MM.1S (cell line): Measurements from ENCODE around the gene RANGAP1.

Source experiments
- DNase-seq: peaks from one replicate; pipeline ENCODE4 v3.0.0-alpha.2; 2015
- H2AFZ ChIP-seq: fragments of 300-600 bp; sonication (generic); 2 replicates; pipeline ENCODE4 v1.6.0; 2016; ENCODE audit warnings: antibody characterized with exemption, low read length
- H3F3A ChIP-seq: fragments of 300-600 bp; sonication (generic); 2 replicates; pipeline ENCODE4 v1.6.1; 2016; ENCODE audit warnings: mild to moderate bottlenecking, antibody characterized with exemption, low read length, moderate library complexity, mixed read lengths; ENCODE audit not compliant: insufficient read depth
- H3K27ac ChIP-seq: fragments of 300-600 bp; sonication (generic); 2 replicates; pipeline ENCODE4 v1.5.1; 2016; ENCODE audit warnings: mild to moderate bottlenecking, low read length
- H3K27me3 ChIP-seq: fragments of 300-600 bp; sonication (generic); replicated peaks from 2 replicates; pipeline ENCODE4 v1.6.0; 2016; ENCODE audit warnings: low read length; ENCODE audit not compliant: insufficient read depth
- H3K36me3 ChIP-seq: fragments of 300-600 bp; sonication (generic); replicated peaks from 2 replicates; pipeline ENCODE4 v1.6.1; 2016; ENCODE audit warnings: mild to moderate bottlenecking, low read length, mixed read lengths; ENCODE audit not compliant: insufficient read depth
- H3K4me1 ChIP-seq: fragments of 300-600 bp; sonication (generic); 2 replicates; pipeline ENCODE4 v1.6.1; 2016; ENCODE audit warnings: low read length, mixed read lengths
- H3K4me2 ChIP-seq: fragments of 300-600 bp; sonication (generic); 2 replicates; pipeline ENCODE4 v1.6.0; 2016; ENCODE audit warnings: low read depth, low read length
- H3K4me3 ChIP-seq: fragments of 300-600 bp; sonication (generic); 2 replicates; pipeline ENCODE4 v1.5.1; 2016; ENCODE audit warnings: low read length, mixed read lengths
- H3K79me2 ChIP-seq: fragments of 300-600 bp; sonication (generic); 2 replicates; pipeline ENCODE4 v1.6.1; 2016; ENCODE audit warnings: mixed run types, low read length, mixed read lengths
- H3K9ac ChIP-seq: fragments of 300-600 bp; sonication (generic); 2 replicates; pipeline ENCODE4 v1.6.1; 2016; ENCODE audit warnings: low read length, mixed read lengths
- H3K9me2 ChIP-seq: fragments of 300-600 bp; sonication (generic); replicated peaks from 2 replicates; pipeline ENCODE4 v1.6.1; 2016; ENCODE audit warnings: mild to moderate bottlenecking, low read length, mixed read lengths; ENCODE audit not compliant: insufficient read depth
- H3K9me3 ChIP-seq: fragments of 300-600 bp; sonication (generic); replicated peaks from 2 replicates; pipeline ENCODE4 v1.6.1; 2016; ENCODE audit warnings: mild to moderate bottlenecking, low read length, mixed read lengths; ENCODE audit not compliant: insufficient read depth
- H4K20me1 ChIP-seq: fragments of 300-600 bp; sonication (generic); 2 replicates; pipeline ENCODE4 v1.6.1; 2016; ENCODE audit warnings: mild to moderate bottlenecking, low read length, moderate library complexity, mixed read lengths; ENCODE audit not compliant: insufficient read depth
- EZH2 ChIP-seq: fragments of 300-600 bp; sonication (generic); optimal IDR thresholded peaks from 2 replicates; pipeline ENCODE3; 2017; ENCODE audit warnings: low read depth, mild to moderate bottlenecking, antibody characterized with exemption, low read length, mixed read lengths
- EZH2phosphoT487 ChIP-seq: fragments of 300-600 bp; sonication (generic); IDR thresholded peaks from 2 replicates; pipeline ENCODE4 v1.6.1; 2018; ENCODE audit warnings: antibody characterized with exemption, low read length
- TF ChIP-seq, protein P1 (sequence below): fragments of 300-600 bp; sonication (generic); IDR thresholded peaks from 2 replicates; pipeline ENCODE4 v1.5.1; 2016; ENCODE audit warnings: antibody characterized with exemption, low read length, mixed read lengths

RANGAP1 gene

GRCh38 chr22:41242396-41243117 is 43.4 kb downstream of the RANGAP1 start:
- H3K36me3 ChIP-seq: no peaks in the 10 kb centered on the region
- H3K4me3 ChIP-seq: no peak overlapping the region
- no peaks in the 10 kb centered on the region for H4K20me1 ChIP-seq

GRCh38 chr22:41241133-41241676 is 44.8 kb downstream of the RANGAP1 start:
- no peaks in the 10 kb centered on the region for H3K79me2 ChIP-seq
- H3K4me1 ChIP-seq: 0 out of 2 replicates have a peak, but pooled peaks cover 6% of the 10 kb centered on the region
- DNase-seq: no peak
- H3F3A ChIP-seq: peaks cover 4% of the 10 kb centered on the region
- no peak overlapping the region for H3K9ac ChIP-seq
- no peaks in the 10 kb centered on the region for H3K36me3 ChIP-seq
- H3K9me2 ChIP-seq: no peaks in the 10 kb centered on the region
- no peak for TF ChIP-seq EZH2phosphoT487
- TF ChIP-seq EZH2: no peak
- TF ChIP-seq, protein P1, sequence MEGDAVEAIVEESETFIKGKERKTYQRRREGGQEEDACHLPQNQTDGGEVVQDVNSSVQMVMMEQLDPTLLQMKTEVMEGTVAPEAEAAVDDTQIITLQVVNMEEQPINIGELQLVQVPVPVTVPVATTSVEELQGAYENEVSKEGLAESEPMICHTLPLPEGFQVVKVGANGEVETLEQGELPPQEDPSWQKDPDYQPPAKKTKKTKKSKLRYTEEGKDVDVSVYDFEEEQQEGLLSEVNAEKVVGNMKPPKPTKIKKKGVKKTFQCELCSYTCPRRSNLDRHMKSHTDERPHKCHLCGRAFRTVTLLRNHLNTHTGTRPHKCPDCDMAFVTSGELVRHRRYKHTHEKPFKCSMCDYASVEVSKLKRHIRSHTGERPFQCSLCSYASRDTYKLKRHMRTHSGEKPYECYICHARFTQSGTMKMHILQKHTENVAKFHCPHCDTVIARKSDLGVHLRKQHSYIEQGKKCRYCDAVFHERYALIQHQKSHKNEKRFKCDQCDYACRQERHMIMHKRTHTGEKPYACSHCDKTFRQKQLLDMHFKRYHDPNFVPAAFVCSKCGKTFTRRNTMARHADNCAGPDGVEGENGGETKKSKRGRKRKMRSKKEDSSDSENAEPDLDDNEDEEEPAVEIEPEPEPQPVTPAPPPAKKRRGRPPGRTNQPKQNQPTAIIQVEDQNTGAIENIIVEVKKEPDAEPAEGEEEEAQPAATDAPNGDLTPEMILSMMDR: no peak
- no peak overlapping the region for H2AFZ ChIP-seq
- H4K20me1 ChIP-seq: no peaks in the 10 kb centered on the region
- no peak overlapping the region for H3K4me2 ChIP-seq
- no peaks in the 10 kb centered on the region for H3K9me3 ChIP-seq
- H3K27me3 ChIP-seq: no peaks in the 10 kb centered on the region
- no peak overlapping the region for H3K27ac ChIP-seq
- H3K4me3 ChIP-seq: no peak overlapping the region

More at GRCh38 chr22:41242396-41243117, 43.4 kb downstream of the RANGAP1 start:
- Histone ChIP-seq H2AFZ (no peak overlapping the region), H3K9ac (no peak overlapping the region), H3K27me3 (no peaks in the 10 kb centered on the region), H3K9me2 (no peaks in the 10 kb centered on the region), H3K79me2 (no peaks in the 10 kb centered on the region), H3F3A (peaks cover 4% of the 10 kb centered on the region), H3K4me2 (no peak overlapping the region), H3K4me1 (no peaks in the 10 kb centered on the region), H3K9me3 (no peaks in the 10 kb centered on the region), H3K27ac (no peak overlapping the region)
- no peak for TF ChIP-seq EZH2phosphoT487
- TF ChIP-seq, protein P1: no peak
- TF ChIP-seq EZH2: no peak
- no peak for DNase-seq

GRCh38 chr22:41240377-41241132 is 45.4 kb downstream of the RANGAP1 start, which contains the start of gene CHADL:
CHADL (minus strand) TSS chr22:41240931; CDS start chr22:41240881, 50 bp downstream.
- H3K27me3 ChIP-seq: no peaks in the 10 kb centered on the region

More at GRCh38 chr22:41240377-41241132, 45.4 kb downstream of the RANGAP1 start, which contains the start of gene CHADL:
- H3K4me2 ChIP-seq: no peak within 1 kb of the TSS
- TF ChIP-seq EZH2phosphoT487: no peak
- TF ChIP-seq, protein P1: no peak
- no peak for TF ChIP-seq EZH2
- no peaks in the 10 kb centered on the region for H3K9me2 ChIP-seq
- H4K20me1 ChIP-seq: no peaks in the 10 kb centered on the region
- no peaks in the 10 kb centered on the region for H3K36me3 ChIP-seq
- H3K9me3 ChIP-seq: no peaks in the 10 kb centered on the region
- no peaks in the 10 kb centered on the region for H3K79me2 ChIP-seq
- DNase-seq: no peak
- H3F3A ChIP-seq: peaks cover 4% of the 10 kb centered on the region
- H3K9ac ChIP-seq: no peak within 1 kb of the TSS
- no peak within 1 kb of the TSS for H3K27ac ChIP-seq
- 0 out of 2 replicates have a peak, but pooled peaks cover 6% of the 10 kb centered on the region for H3K4me1 ChIP-seq
- H2AFZ ChIP-seq: no peak within 1 kb of the TSS
- H3K4me3 ChIP-seq: no peak within 1 kb of the TSS
